HuH-7 (cell line): ENCODE results near the gene HBM.
"Not testable (repeated sequence)": the region's sequence is repeated elsewhere in the genome, so short reads cannot be mapped to it uniquely, and the experiment has no call there.

Experiments
- DNase-seq: peaks from one replicate; pipeline ENCODE4 v3.0.0; 2011; ENCODE audit warnings: low spot score

HBM gene

DNA sequence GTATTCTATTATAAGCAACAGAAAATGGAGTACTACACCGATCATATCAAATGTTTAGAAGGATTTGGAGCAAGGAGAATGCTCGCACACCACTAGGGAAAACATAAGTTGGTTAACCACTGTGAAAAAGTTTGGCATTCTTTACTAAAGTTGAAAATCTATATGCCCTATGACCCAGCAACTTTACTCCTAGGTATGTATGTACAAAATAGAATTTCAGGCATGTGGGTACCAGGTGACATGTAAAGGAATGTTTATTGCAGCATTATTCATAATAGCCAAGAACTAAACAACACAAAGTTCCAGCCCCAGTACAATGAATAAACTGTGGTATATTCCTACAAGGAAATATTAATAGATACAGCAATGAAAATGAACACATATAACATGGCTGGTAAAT is 19.1 kb upstream of the HBM start:
- no peak for DNase-seq

- DNase-seq, result no peak
Observed at GRCh38 chr16:149024-149660, 16.6 kb upstream of the HBM start.

DNA sequence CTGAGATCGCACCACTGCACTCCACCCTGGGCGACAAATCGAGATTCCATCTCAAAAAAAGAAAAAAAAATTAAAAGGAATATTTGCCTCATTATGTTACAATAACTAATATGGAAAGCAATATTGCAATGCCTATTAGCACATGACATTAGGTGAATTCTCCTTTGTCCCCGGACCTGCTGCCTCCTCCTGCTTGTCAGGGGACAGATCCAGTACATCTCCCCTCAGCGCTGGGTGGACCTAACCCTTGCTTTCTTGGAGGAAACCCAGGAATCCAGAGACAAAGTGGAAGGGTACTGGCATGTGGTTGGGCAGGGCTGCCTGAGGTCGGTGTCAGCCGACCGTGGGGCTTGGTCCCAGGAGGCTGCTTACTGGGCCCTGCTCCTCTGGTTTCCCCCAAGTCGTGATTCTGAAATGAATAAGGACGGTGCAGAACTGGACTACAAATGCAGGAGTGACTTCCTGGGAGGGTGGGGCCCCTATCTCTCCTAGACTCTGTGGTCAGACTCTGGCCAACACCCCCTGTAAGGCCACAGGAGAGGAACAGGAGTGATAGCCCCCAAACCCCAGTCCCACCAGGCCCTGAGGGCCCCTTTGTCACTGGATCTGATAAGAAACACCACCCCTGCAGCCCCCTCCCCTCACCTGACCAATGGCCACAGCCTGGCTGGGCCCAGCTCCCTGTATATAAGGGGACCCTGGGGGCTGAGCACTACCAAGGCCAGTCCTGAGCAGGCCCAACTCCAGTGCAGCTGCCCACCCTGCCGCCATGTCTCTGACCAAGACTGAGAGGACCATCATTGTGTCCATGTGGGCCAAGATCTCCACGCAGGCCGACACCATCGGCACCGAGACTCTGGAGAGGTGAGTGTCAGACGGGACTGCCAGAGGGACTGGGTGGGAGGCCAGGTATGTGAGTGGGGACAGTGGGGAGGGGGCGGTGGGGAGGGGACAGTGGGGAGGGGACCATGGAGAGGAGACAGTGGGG is 13.3 kb upstream of the HBM start, which contains the start of gene HBZ:
HBZ (plus strand) TSS at position 504 of the 988 bp plus-strand sequence; CDS start at position 770, 266 bp downstream.
- no peak for DNase-seq

DNA sequence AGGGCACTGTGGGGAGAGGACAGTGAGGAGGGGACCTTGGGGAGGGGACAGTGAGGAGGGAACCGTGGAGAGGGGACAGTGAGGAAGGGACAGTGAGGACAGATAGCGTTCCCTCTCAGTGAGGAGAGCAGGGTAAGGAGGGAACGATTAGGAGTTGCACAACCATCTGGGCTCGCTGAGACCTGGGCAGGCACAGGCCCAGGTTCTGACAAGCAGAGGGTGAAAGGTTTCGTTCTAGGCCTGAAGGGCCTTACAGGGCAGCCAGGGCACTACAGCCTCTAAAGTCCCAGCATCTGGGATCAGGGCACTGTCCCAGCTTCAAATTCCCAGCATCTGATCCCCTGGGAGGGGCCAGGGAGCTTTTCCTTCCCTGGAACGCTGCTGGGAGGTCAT is 12.7 kb upstream of the HBM start:
- not testable (repeated sequence) for DNase-seq

GRCh38 chr16:153550-154216 is 12.1 kb upstream of the HBM start:
- not testable (repeated sequence) for DNase-seq

DNA sequence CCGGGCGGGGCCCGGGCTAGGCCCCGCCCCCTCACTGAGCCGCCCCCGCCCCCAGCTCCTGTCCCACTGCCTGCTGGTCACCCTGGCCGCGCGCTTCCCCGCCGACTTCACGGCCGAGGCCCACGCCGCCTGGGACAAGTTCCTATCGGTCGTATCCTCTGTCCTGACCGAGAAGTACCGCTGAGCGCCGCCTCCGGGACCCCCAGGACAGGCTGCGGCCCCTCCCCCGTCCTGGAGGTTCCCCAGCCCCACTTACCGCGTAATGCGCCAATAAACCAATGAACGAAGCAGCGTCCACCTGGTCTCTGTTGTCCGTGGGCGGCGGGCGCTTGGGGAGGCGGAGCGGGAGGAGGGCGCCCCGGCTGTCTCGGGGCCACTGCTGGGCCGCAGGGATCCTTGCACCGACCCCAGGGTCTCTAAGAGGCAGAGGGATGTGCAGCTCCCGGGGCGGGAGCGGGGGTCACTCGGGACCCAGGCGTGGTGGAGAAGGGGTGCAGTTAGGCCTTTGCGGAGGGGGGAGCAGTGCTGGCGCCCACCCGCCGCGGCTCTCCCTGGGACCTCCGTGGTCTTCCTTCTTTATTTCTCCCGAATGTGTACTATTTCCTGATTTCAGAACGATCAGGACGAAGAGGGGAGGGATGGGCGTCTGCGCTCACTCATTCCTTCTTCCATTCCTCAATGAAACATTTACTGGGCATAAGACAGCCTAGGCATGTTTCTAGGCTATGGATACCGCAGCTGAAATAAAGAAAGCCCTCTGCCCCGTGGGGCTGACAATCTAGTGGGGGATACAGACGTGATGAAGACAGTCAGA is 11.4 kb upstream of the HBM start:
- DNase-seq, result no peak

GRCh38 chr16:155031-155398 is 10.8 kb upstream of the HBM start:
- no peak for DNase-seq

DNA sequence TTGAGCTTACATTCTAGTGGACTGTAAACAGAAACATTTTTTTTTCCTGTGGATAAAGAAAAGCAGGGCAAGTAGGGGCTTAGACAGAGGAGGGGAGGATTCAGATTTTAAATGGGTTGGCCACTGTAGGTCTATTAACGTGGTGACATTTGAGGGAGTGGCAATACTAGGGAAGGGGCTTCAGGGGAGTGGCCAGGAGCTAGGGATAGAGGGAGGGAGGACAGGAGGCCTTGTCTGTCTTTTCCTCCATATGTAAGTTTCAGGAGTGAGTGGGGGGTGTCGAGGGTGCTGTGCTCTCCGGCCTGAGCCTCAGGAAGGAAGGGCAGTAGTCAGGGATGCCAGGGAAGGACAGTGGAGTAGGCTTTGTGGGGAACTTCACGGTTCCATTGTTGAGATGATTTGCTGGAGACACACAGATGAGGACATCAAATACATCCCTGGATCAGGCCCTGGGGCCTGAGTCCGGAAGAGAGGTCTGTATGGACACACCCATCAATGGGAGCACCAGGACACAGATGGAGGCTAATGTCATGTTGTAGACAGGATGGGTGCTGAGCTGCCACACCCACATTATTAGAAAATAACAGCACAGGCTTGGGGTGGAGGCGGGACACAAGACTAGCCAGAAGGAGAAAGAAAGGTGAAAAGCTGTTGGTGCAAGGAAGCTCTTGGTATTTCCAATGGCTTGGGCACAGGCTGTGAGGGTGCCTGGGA is 6.5 kb upstream of the HBM start:
- DNase-seq, result no peak

GRCh38 chr16:160242-160641 is 5.5 kb upstream of the HBM start:
- DNase-seq, result not testable (repeated sequence)

GRCh38 chr16:160691-161190 is 5.0 kb upstream of the HBM start:
- DNase-seq, result no peak

- DNase-seq, result no peak
Observed at GRCh38 chr16:162271-162991, 3.3 kb upstream of the HBM start.

DNA sequence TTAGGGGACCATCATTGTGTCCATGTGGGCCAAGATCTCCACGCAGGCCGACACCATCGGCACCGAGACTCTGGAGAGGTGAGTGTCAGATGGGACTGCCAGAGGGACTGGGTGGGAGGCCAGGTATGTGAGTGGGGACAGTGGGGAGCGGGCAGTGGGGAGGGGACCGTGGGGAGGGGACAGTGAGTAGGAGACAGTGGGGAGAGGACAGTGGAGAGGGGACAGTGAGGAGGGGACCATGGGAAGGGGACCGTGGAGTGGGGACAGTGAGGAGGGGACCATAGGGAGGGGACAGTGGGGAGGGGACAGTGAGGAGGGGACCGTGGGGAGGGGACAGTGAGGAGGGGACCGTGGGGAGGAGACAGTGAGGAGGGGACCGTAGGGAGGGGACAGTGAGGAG is 2.6 kb upstream of the HBM start:
- not testable (repeated sequence) for DNase-seq

DNA sequence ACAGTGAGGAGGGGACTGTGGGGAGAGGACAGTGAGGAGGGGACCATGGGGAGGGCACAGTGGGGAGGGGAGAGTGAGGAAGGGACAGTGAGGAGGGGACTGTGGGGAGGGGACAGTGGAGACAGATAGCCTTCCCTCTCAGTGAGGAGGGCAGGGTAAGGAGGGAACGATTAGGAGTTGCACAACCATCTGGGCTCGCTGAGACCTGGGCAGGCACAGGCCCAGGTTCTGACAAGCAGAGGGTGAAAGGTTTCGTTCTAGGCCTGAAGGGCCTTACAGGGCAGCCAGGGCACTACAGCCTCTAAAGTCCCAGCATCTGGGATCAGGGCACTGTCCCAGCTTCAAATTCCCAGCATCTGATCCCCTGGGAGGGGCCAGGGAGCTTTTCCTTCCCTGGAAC is 2.1 kb upstream of the HBM start:
- not testable (repeated sequence) for DNase-seq

GRCh38 chr16:164134-164823 is 1.5 kb upstream of the HBM start:
- DNase-seq, result not testable (repeated sequence)

DNA sequence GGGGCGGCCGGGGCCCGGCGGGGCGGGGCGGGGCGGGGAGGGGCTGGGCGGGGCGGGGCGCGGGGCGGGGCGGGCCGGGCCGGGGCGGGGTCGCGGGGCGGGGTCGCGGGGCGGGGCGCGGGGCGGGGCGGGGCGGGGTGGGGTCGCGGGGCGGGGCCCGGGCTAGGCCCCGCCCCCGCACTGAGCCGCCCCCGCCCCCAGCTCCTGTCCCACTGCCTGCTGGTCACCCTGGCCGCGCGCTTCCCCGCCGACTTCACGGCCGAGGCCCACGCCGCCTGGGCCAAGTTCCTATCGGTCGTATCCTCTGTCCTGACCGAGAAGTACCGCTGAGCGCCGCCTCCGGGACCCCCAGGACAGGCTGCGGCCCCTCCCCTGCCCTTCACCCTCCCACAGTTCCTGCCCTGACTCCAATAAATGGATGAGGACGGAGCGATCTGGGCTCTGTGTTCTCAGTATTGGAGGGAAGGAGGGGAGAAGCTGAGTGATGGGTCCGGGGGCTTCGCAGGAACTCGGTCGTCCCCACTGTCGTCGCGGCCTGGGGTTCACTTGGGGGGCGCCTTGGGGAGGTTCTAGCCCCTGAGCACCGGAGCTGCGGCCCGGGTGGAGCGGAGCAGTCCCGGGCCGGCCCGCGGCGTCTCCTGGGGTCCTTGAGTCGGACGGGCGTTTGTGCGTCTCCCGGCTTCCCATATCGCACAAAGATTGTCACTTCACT is 795 bp upstream of the HBM start:
- no peak for DNase-seq

DNA sequence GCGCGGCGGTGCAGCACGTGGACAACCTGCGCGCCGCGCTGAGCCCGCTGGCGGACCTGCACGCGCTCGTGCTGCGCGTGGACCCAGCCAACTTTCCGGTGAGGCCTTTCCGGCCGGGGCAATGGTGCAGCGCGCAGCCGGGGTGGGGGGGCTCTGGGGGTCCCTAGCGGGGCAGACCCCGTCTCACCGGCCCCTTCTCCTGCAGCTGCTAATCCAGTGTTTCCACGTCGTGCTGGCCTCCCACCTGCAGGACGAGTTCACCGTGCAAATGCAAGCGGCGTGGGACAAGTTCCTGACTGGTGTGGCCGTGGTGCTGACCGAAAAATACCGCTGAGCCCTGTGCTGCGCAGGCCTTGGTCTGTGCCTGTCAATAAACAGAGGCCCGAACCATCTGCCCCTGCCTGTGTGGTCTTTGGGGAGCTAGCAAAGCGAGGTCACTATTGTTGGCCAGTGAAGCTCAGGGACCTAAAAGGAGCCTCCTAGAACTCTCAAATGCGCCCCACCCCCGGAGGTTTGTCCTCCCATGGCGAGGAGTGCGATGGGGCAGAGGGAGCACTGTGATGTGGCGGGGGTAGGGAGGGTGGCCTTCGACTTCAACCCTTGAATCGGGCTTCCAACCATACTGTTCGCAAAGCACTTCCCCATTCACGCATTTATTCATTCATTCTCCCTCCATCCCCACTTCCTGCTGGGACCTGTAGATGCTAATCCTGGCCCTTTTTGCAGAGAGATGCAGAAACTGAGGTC is 770 bp downstream of the HBM start:
- no peak for DNase-seq

DNA sequence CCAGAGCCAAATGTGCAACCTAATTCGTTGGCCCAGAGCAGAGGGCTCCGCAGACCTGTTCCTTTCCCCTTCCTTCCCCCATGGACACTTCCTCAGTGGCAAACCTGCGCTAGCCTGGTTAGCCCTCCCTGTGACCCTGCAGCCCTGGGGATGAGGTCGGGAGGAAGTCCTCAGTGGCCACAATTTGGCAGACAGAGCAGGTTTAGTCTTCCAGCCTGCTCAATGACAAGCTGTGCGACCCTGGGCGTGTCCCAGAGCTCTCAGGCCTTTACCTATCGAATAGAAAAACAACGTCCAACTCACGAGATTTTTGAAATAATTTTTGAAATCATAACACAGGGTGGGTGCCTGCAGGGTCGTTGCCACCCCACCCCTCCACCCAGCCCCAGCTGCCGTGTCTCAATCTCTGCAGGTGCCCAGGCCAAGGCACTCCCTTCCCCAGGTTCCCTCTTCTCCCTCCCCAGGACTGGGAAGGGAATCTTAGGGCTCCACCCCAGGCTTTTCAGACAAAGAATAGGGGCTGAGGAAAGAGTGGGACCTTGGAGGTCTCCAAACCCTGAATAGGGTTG is 1.4 kb downstream of the HBM start:
- no peak for DNase-seq

- no peak for DNase-seq
Observed at GRCh38 chr16:168424-168823, 2.6 kb downstream of the HBM start.
